Measurements from ENCODE around the gene GNB2.

GNB2 gene

DNA sequence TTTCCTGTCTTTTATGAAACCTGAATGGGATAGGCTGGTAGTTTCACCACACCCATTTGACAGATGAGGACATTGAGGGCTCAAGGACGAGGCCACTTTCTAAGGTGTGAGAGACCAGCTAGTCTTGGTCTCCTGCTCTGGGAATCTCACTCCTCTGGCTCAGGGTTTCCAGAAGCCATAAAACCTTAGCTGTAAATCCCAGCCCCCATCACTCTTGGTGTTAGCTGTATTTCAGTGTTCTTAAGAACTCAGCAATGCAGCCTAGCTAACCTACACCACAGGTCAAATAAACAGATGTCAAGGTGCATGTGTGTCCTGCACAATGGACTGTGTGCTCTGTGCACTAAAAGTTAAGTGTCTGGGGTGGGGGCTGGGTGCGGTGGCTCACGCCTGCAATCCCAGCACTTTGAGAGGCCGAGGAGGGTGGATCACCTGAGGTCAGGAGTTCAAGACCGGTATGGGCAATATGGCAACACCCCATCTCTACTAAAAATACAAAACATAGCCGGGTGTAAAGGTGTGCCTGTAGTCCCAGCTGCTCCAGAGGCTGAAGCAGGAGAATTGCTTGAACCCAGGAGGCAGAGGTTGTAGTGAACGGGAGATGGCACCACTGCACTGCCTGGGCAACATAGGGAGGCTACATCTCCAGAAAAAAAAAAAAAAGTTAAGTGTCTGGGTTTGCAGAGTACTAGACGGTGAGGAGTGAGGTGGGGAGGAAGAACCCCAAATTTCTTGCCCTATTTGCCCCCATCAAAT lies 46.2 kb downstream of the GNB2 start:
- Histone ChIP-seq H3K9ac (ENCODE audit: low read length) (no peak overlapping the region), H3K4me3 (ENCODE audit: low read length) (no peak overlapping the region), H3K36me3 (replicated peaks; ENCODE audit: insufficient read depth, low read length) (no peaks in the 10 kb centered on the region), H3K27me3 (replicated peaks; ENCODE audit: insufficient read depth, low read length) (peaks cover 92% of the 10 kb centered on the region), H3F3A (ENCODE audit: insufficient read depth, low read length) (no peaks in the 10 kb centered on the region), H3K9me2 (replicated peaks; ENCODE audit: insufficient read depth, low read length) (no peaks in the 10 kb centered on the region), H3K27ac (ENCODE audit: low read length) (no peak overlapping the region), H2AFZ (ENCODE audit: low read length) (no peak overlapping the region), H3K79me2 (ENCODE audit: low read length) (no peaks in the 10 kb centered on the region), H3K4me2 (ENCODE audit: low read depth, low read length) (no peak overlapping the region), H3K9me3 (replicated peaks; ENCODE audit: insufficient read depth, low read length) (no peaks in the 10 kb centered on the region), H4K20me1 (ENCODE audit: insufficient read depth, low read length) (no peaks in the 10 kb centered on the region), H3K4me1 (ENCODE audit: low read length) (no peaks in the 10 kb centered on the region)
- DNase-seq, result no peak
- TF ChIP-seq EZH2phosphoT487 (IDR thresholded peaks at IDR 0.05; ENCODE audit: low read length) (no peak), EZH2 (optimal IDR thresholded peaks at IDR 0.05; ENCODE audit: low read depth, low read length) (no peak), CTCF (IDR thresholded peaks at IDR 0.05; ENCODE audit: low read length) (no peak)

GRCh38 chr7:100720279-100720670 lies 46.7 kb downstream of the GNB2 start, which contains the start of gene EPO:
Gene EPO (plus strand): TSS chr7:100720468. CDS start chr7:100720981, 513 bp downstream.
- H3K9me3 ChIP-seq (replicated peaks; ENCODE audit: insufficient read depth, low read length), result no peaks in the 10 kb centered on the region
- H3K9me2 ChIP-seq (replicated peaks; ENCODE audit: insufficient read depth, low read length), result no peaks in the 10 kb centered on the region
- no peaks in the 10 kb centered on the region for H3K4me1 ChIP-seq (ENCODE audit: low read length)
- TF ChIP-seq CTCF (IDR thresholded peaks at IDR 0.05; ENCODE audit: low read length) (no peak), EZH2 (optimal IDR thresholded peaks at IDR 0.05; ENCODE audit: low read depth, low read length) (no peak)
- no peak within 1 kb of the TSS for H2AFZ ChIP-seq (ENCODE audit: low read length)
- H3K27ac ChIP-seq (ENCODE audit: low read length), result no peak within 1 kb of the TSS
- no peaks in the 10 kb centered on the region for H4K20me1 ChIP-seq (ENCODE audit: insufficient read depth, low read length)
- peaks cover 86% of the 10 kb centered on the region for H3K27me3 ChIP-seq (replicated peaks; ENCODE audit: insufficient read depth, low read length)
- H3F3A ChIP-seq (ENCODE audit: insufficient read depth, low read length), result no peaks in the 10 kb centered on the region
- no peak within 1 kb of the TSS for H3K4me3 ChIP-seq (ENCODE audit: low read length)
- H3K36me3 ChIP-seq (replicated peaks; ENCODE audit: insufficient read depth, low read length), result no peaks in the 10 kb centered on the region
- H3K79me2 ChIP-seq (ENCODE audit: low read length), result no peaks in the 10 kb centered on the region
- DNase-seq, result no peak
- H3K4me2 ChIP-seq (ENCODE audit: low read depth, low read length), result no peak within 1 kb of the TSS
- H3K9ac ChIP-seq (ENCODE audit: low read length), result no peak within 1 kb of the TSS

- H3K4me2 ChIP-seq (ENCODE audit: low read depth, low read length), result no peak overlapping the region
- no peaks in the 10 kb centered on the region for H3K9me2 ChIP-seq (replicated peaks; ENCODE audit: insufficient read depth, low read length)
- no peak for TF ChIP-seq EZH2phosphoT487 (IDR thresholded peaks at IDR 0.05; ENCODE audit: low read length)
- no peak for TF ChIP-seq EZH2 (optimal IDR thresholded peaks at IDR 0.05; ENCODE audit: low read depth, low read length)
- no peak for TF ChIP-seq CTCF (IDR thresholded peaks at IDR 0.05; ENCODE audit: low read length)
- DNase-seq, result no peak
- H4K20me1 ChIP-seq (ENCODE audit: insufficient read depth, low read length), result no peaks in the 10 kb centered on the region
- no peak overlapping the region for H3K9ac ChIP-seq (ENCODE audit: low read length)
- H3K36me3 ChIP-seq (replicated peaks; ENCODE audit: insufficient read depth, low read length), result no peaks in the 10 kb centered on the region
- peaks cover 86% of the 10 kb centered on the region for H3K27me3 ChIP-seq (replicated peaks; ENCODE audit: insufficient read depth, low read length)
- no peaks in the 10 kb centered on the region for H3F3A ChIP-seq (ENCODE audit: insufficient read depth, low read length)
- H3K4me1 ChIP-seq (ENCODE audit: low read length), result no peaks in the 10 kb centered on the region
- no peak overlapping the region for H3K27ac ChIP-seq (ENCODE audit: low read length)
- H3K9me3 ChIP-seq (replicated peaks; ENCODE audit: insufficient read depth, low read length), result no peaks in the 10 kb centered on the region
- no peak overlapping the region for H2AFZ ChIP-seq (ENCODE audit: low read length)
- no peak overlapping the region for H3K4me3 ChIP-seq (ENCODE audit: low read length)
- H3K79me2 ChIP-seq (ENCODE audit: low read length), result no peaks in the 10 kb centered on the region
These were observed 47.3 kb downstream of the GNB2 start for GRCh38 chr7:100720671-100721504.
